GM18505 (cell line): ENCODE results near the gene DRC1.

ENCODE experiments used
- ATAC-seq: cut with Tn5 transposase; IDR thresholded peaks from one replicate; pipeline ENCODE4 v1.9.1; 2021; ENCODE audit not compliant: unreplicated experiment
- POLR2A ChIP-seq: IDR thresholded peaks from 4 replicates; pipeline ENCODE4 v1.6.1; 2011; ENCODE audit warnings: borderline replicate concordance; ENCODE audit not compliant: insufficient read depth, insufficient read length; ENCODE audit errors: extremely low read depth

DRC1 gene

GRCh38 chr2:26442707-26443106, 41.0 kb downstream of the DRC1 start:
- TF ChIP-seq POLR2A: no peak
- ATAC-seq: no peak

- no peak for ATAC-seq
- no peak for TF ChIP-seq POLR2A
These were observed 42.5 kb downstream of the DRC1 start for GRCh38 chr2:26444236-26444635.

GRCh38 chr2:26448651-26449050, 46.9 kb downstream of the DRC1 start:
- no peak for ATAC-seq
- no peak for TF ChIP-seq POLR2A

GRCh38 chr2:26449278-26450030, 47.7 kb downstream of the DRC1 start:
- no peak for TF ChIP-seq POLR2A
- ATAC-seq: no peak

GRCh38 chr2:26450031-26450635, 48.4 kb downstream of the DRC1 start:
- no peak for TF ChIP-seq POLR2A
- no peak for ATAC-seq

DNA sequence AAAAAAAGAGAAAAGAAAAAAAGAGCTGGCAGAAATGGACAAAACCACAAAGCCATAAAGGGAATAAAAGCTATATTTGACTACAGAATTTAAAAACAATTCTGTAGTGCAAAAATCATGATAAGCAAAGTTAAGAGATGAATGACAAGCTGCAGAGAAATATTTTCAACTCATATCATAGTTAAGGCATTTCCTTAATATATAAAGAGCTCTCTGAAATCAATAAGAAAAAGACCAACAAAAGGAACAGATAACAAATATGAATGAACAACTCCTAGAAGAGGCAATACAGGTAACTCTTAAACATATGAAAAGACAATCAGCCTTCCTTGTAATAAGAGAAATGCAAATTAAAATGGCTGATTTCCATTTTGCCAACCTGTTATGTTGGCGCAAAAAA, 50.0 kb downstream of the DRC1 start:
- ATAC-seq: no peak
- no peak for TF ChIP-seq POLR2A

DNA sequence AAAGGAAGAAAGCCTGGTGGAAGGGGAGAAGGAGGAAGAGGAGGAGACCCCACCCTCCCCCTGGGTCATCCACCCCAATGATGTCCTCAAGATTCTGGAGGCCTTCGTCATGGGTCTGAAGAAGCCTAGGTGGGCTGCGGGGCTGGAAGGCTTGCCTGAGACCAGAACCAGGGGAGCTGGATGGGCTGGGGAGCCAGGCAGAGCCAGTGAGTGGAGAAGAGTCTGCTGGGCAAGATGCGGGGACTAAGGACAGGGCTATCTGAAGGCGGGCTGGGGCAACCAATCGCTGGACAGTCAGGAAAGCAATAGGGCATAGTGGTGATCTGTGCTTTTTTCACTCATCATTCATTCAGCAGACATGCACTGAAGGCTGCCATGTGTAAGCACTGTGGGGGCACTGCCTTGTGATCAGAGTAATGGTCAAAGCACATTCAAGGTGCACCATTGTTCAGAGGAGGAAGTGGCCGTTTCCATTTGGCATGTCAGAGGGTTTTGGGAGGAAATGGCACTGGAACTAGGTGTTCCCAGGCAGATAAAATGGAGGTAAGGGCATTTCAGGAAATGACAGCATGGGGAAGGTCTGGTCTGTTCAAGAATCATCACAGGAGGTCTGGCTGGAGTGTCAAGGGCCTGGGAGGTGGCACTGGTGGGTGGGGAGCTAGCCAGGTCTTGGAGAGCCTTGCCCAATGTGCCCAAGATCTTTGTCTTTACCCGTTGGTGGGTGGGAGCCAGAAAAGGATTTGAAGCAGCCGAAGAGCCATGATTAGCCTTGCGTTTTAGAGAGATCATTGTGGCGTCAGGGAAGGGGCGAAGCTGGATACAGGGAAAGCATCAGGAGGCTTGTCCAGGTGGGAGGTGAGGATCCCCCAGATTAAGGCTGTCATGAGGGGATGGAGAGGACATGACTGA, 52.0 kb downstream of the DRC1 start:
- ATAC-seq: no peak
- TF ChIP-seq POLR2A: no peak

- TF ChIP-seq POLR2A: no peak
- ATAC-seq: no peak
These were observed 52.9 kb downstream of the DRC1 start for GRCh38 chr2:26454561-26455001.

- TF ChIP-seq POLR2A: no peak
- no peak for ATAC-seq
These were observed 53.4 kb downstream of the DRC1 start for GRCh38 chr2:26455037-26455669.

DNA sequence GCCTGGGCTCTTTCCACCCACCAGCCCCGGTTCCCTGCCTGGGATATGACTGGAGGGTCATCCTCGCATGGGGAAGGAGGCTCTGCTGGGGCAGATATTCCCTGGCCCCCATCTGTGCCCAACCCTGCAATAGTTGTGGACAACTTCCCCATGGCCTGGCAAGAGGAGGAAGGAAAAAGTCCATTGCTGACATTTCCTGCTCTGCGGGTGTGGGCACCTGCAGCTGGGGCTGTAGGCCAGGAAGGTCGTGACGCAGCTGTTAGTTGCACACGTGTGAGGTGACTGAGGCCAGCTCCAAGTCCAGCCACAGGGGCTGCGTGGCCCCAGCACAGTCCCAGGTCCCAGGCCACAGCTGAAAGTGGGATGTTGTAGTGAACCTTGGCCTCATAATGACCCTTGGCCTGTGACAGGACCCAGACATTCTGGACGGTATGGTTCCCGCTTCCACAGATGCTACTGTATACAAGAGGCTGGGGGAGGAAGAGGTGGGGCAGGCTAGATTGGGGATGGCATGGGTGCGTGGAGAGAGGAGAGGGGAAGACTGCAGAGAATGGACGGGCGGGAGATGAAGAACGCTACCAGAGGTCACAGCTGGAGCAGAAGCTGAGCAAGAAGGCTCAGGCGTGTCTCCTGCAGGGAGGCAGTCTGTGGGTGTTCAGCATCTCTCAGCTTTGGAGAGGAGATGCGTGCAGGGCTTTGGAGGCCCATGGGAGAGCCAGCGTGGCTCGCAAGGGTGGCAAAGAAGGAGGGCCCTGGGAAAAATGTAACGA, 54.1 kb downstream of the DRC1 start:
- no peak for TF ChIP-seq POLR2A
- no peak for ATAC-seq

DNA sequence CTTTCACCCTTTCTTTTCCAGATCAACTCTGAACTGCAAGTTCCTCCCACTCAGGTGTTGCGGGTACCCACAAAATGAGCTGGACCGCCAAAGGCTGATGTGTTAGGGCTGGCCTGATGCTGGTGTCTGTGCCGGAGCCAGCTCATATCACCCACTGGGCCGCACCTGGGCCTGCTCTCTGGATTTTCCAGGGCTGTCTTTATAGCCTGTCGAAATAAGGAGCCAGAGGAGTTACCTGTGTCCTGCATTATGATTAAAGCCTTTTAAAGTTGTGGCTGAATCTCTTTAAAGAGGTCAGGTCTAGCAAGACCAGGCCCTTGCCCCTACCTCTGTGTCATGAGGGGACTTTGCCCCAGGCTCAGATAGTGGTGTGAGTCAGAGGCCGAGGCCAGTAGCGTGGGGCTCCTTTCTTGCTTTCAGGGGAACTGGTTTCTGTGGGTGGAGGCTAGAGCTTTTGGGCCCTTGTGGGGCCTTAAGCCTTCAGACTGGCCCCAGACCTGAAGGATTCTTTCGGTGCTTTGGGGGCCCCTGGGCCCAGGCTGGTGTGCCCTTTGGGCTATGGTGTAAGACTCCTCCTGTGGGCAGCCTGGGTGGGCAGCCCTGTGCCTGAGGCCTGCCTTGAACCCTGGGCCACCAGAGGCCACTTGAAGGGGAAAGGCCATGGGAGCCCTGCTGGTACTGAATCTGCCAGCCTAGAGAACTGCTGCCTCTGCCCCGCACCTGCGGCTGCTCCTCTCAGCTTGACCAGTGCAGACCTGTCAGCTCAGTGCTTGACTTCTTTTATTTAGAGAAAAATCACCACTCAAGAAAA, 54.9 kb downstream of the DRC1 start:
- no peak for ATAC-seq
- no peak for TF ChIP-seq POLR2A

DNA sequence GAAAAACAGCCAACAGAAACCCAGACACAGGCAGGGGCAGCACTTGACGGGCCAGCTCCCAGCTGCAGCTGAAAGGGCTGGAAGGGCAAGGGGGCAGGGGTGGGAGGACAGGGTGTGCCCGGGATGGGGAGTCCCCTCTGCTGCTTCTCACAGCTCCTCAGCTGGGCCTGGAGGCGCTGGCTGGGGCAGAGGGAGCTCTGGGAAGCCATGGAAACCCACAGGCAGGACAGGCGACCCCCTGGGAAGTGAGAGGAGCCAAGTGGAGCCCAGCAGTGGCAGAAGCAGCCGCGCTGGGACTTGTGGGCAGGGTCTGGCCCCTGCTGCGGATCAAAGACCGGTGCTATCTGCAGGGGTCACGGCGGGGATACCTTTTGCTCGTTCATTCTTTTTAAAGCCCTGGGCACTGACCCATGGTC, 55.5 kb downstream of the DRC1 start:
- no peak for TF ChIP-seq POLR2A
- no peak for ATAC-seq

- TF ChIP-seq POLR2A: no peak
- ATAC-seq: no peak
These were observed 56.1 kb downstream of the DRC1 start for GRCh38 chr2:26457695-26458364.
